K562 (cell line): ENCODE results near the gene LASP1. TPM values are rescaled to one million over a fixed set of nuclear protein-coding genes. Genes with fewer than 3 reads are reported as not detected.
A peak's percentile ranks its signal among the peaks of the same experiment; 100 is the strongest.

Experiments
- AFF1 ChIP-seq, 2 experiments: fragments of 450-650 bp; IDR thresholded peaks; 2 replicates each; pipeline ENCODE4 v1.6.1; 2018; ENCODE audit warnings: mild to moderate bottlenecking in 2 of 2, low read depth in 1 of 2; ENCODE audit not compliant: partially characterized antibody in 2 of 2
- ETS2 ChIP-seq: IDR thresholded peaks from 2 replicates; pipeline ENCODE4 v1.6.1; 2016; ENCODE audit warnings: borderline replicate concordance, missing genetic modification characterization, mild to moderate bottlenecking, moderate library complexity, missing compliant biosample characterization; ENCODE audit not compliant: poor library complexity, severe bottlenecking
- NCOR1 ChIP-seq: fragments of 450-650 bp; IDR thresholded peaks from 2 replicates; pipeline ENCODE4 v1.6.1; 2016; ENCODE audit warnings: mild to moderate bottlenecking, moderate library complexity
- REST ChIP-seq, 2 experiments: fragments of 450-650 bp; formaldehyde crosslinking in 1 of 2; IDR thresholded peaks; 2 replicates each; pipeline versions ENCODE4 v1.4.0 to v1.6.1; 2014 to 2020; ENCODE audit warnings: mild to moderate bottlenecking in 2 of 2, borderline replicate concordance in 1 of 2, low read depth in 1 of 2
- RNF219 ChIP-seq: fragments of 250-450 bp; sonication (Bioruptor Pico); IDR thresholded peaks from 2 replicates; pipeline ENCODE4 v1.5.0; 2022; ENCODE audit warnings: mild to moderate bottlenecking
- TSHZ1 ChIP-seq: fragments of 250-450 bp; sonication (Bioruptor Pico); IDR thresholded peaks from 2 replicates; pipeline ENCODE4 v1.4.0; 2020; ENCODE audit warnings: mild to moderate bottlenecking, moderate library complexity
- polyA plus RNA-seq, 8 experiments: library from polyadenylated mRNA; depleted of rRNA in 4 of 8; stranded (reverse) in 5 of 8; unstranded in 3 of 8; fragments of >200 nt; fragmentation: Nextera tagmentation in 2 of 8; fragmentation: Illumina TruSeq in 1 of 8; extraction: Ambion mirVana in 2 of 8; extraction: Trizol in 1 of 8; gene quantifications; 2 replicates each; pipeline versions ENCODE4 v1.2.1 to v1.2.3, GENCODE V29; 2011 to 2014; ENCODE audit warnings: inconsistent platforms in 1 of 8, missing spikeins in 1 of 8
- total RNA-seq, 7 experiments: library from RNA; depleted of rRNA in 6 of 7; stranded (reverse); fragments of >200 nt in 6 of 7; fragmentation: Illumina TruSeq in 2 of 7; extraction: Trizol in 2 of 7; gene quantifications; 2 replicates each; pipeline versions ENCODE4 v1.2.1 to v1.2.3, GENCODE V29; 2011 to 2021; ENCODE audit warnings: low replicate concordance in 1 of 7

LASP1 gene
- total and polyA plus RNA-seq, 9 of the 15 experiments (the other 6 are each of a cell fraction or from before 2014, with no cell fraction given) = 23.0 to 125 (median 55.3) TPM

GRCh38 chr17:38869526-38870258 lies at the start of gene LASP1 (continued):
- TF ChIP-seq RNF219 (CRISPR knock-in tag) = no peak
- no peak for TF ChIP-seq ETS2 (tag)
- peak in 1 of 2 experiments; percentile 19 for TF ChIP-seq AFF1 (IDR thresholded peaks at IDR 0.05; ENCODE audit: low read depth in 1 of 2, partially characterized antibody in 2 of 2)
- TF ChIP-seq NCOR1 = no peak; the same call in 1 of the 2 replicates
- peak; percentile 22; the same call in 1 of the 2 replicates for TF ChIP-seq REST (IDR thresholded peaks at IDR 0.05; ENCODE audit: borderline replicate concordance)
- no peak for TF ChIP-seq REST (CRISPR knock-in tag; IDR thresholded peaks at IDR 0.05; ENCODE audit: low read depth)
- no peak for TF ChIP-seq TSHZ1
